AG04450 (cell line): Measurements from ENCODE around the gene AMIGO2. TPM values are rescaled to one million over a fixed set of nuclear protein-coding genes. Genes with fewer than 3 reads are reported as not detected.

Source experiments
- CTCF ChIA-PET: fragments of 300-600, 350-600 bp; formaldehyde crosslinking; extraction: SDS; loops from one replicate; lab custom pipeline; 2022; ENCODE audit warnings: antibody characterized with exemption, inconsistent platforms; lab: Charles Lee
- POLR2A ChIA-PET: fragments of 350-600 bp; formaldehyde crosslinking; extraction: SDS; loops from one replicate; lab custom pipeline; 2021; ENCODE audit warnings: antibody characterized with exemption, inconsistent platforms; lab: Yijun Ruan, JAX
- DNase-seq: peaks from one replicate; pipeline ENCODE4 v3.0.0-alpha.2; 2011; ENCODE audit warnings: low read depth, low spot score
- H3K27ac ChIP-seq: one replicate; pipeline ENCODE4 v1.5.1; 2012; ENCODE audit warnings: low read depth, low read length, control low read depth
- H3K27me3 ChIP-seq: one replicate; pipeline ENCODE4 v1.6.0; 2012; ENCODE audit warnings: low read length; ENCODE audit not compliant: control insufficient read depth, insufficient read depth
- H3K4me3 ChIP-seq: 2 replicates; pipeline ENCODE4 v1.5.1; 2011; ENCODE audit warnings: mild to moderate bottlenecking, low read depth, low read length, control low read depth
- H3K9me3 ChIP-seq: 2 replicates; pipeline ENCODE4 v1.5.1; 2012; ENCODE audit warnings: low read length; ENCODE audit not compliant: control insufficient read depth, insufficient read depth
- polyA plus RNA-seq: library from polyadenylated mRNA; depleted of rRNA; stranded (reverse); fragments of >200 nt; gene quantifications from 2 replicates; pipeline ENCODE4 v1.2.3, GENCODE V29; 2011
- TF ChIP-seq, protein P1 (sequence below): IDR thresholded peaks from 2 replicates; pipeline ENCODE4 v1.5.1; 2011; ENCODE audit warnings: low read depth, low read length, control low read depth, inconsistent platforms

AMIGO2 gene
- polyA plus RNA-seq, 1 experiment = 18.7 TPM

DNA sequence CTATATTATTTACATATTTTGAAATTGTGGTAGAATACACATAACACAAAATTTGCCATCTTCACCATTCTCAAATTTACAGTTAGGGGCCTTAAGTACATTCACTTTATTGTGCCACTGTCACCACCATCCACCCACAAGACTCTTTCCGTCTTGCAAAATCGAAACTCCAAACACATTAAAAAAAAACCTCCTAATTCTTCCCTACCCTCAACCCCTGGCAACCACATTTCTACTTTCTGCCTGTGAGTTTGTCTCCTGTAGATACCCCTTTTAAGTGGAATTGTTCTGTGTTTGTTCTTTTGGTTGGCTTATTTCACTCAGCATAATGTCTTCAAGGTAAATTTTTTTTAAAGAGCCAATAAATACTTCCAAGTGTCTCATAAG, 31.6 kb upstream of the AMIGO2 start:
- Histone ChIP-seq H3K27ac (no peak overlapping the region), H3K4me3 (no peak overlapping the region), H3K9me3 (no peaks in the 10 kb centered on the region), H3K27me3 (no peaks in the 10 kb centered on the region)
- CTCF ChIA-PET = interaction anchor here (0.5 to 1.8 kb wide), 2 partner anchors 79 to 1413 kb away, joined by 3 read pairs; no protein-coding TSS in a partner anchor
- TF ChIP-seq, protein P1, sequence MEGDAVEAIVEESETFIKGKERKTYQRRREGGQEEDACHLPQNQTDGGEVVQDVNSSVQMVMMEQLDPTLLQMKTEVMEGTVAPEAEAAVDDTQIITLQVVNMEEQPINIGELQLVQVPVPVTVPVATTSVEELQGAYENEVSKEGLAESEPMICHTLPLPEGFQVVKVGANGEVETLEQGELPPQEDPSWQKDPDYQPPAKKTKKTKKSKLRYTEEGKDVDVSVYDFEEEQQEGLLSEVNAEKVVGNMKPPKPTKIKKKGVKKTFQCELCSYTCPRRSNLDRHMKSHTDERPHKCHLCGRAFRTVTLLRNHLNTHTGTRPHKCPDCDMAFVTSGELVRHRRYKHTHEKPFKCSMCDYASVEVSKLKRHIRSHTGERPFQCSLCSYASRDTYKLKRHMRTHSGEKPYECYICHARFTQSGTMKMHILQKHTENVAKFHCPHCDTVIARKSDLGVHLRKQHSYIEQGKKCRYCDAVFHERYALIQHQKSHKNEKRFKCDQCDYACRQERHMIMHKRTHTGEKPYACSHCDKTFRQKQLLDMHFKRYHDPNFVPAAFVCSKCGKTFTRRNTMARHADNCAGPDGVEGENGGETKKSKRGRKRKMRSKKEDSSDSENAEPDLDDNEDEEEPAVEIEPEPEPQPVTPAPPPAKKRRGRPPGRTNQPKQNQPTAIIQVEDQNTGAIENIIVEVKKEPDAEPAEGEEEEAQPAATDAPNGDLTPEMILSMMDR = no peak
- POLR2A ChIA-PET = no interaction called here
- no peak for DNase-seq

DNA sequence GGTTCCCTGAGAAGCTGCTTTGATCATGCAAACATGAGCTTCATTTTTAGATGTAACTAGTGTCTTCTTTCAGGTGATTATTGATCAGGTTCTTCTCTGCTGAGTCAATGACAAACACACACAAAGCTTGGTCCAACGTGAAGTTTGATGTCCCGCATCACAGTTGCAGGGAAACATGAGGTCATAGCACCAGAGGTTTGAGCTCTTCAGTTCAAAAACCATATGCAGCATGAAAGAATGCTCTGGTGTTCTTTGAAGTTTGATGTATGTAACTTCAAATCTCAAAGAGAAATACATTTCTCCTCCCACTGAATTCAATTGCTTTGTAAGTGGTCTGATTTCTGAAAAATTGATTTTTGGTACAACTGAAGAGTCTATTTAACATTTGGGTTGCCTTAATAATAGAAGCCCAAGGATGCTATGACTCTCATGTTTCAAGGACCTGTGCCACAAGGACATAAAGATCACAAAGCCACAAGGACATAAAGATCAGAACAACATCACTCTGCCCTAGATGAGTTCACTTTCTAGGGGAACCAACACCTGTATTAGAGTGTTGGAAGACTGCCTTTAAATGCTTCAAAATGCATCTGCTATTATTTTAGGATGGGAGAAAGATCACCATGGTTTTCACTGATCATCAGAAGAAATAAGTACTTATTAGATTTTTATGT, 31.1 kb upstream of the AMIGO2 start:
- TF ChIP-seq, protein P1 = no peak
- DNase-seq = no peak
- CTCF ChIA-PET = interaction anchor here (0.6 to 1.8 kb wide), 2 partner anchors 78 to 1206 kb away, joined by 3 to 5 read pairs; no protein-coding TSS in a partner anchor
- Histone ChIP-seq H3K9me3 (no peaks in the 10 kb centered on the region), H3K27me3 (no peaks in the 10 kb centered on the region), H3K4me3 (no peak overlapping the region), H3K27ac (no peak overlapping the region)
- POLR2A ChIA-PET = no interaction called here

DNA sequence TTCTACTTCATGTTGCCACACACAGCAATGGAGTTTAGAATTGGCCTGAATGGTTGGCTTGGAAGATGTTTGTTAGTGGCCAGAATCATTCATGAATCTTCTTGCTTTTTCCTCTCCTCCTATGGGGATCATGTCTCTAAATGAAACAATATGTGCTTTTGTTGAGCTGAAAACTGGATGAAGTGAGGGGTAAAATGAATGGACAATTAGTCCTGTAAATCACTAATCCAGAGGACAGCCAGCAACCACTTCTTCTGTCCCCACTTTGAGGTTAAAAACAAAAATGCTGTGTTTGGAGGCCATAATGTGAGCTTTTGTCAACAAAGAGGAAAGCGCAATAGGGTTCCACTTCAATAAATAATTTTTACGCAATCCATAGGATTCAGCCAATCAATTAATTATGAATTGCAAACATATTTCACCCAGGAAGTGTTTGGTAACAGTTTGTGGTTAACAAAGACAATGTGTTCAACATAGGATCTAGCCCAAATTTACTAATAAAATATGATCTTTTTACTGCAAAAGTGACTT, 30.3 kb upstream of the AMIGO2 start:
- TF ChIP-seq, protein P1 = no peak
- CTCF ChIA-PET = interaction anchor here (0.6 to 1.8 kb wide), 2 partner anchors 78 to 1205 kb away, joined by 3 to 5 read pairs; no protein-coding TSS in a partner anchor
- POLR2A ChIA-PET = no interaction called here
- no peak overlapping the region for H3K4me3 ChIP-seq
- no peak overlapping the region for H3K27ac ChIP-seq
- no peaks in the 10 kb centered on the region for H3K9me3 ChIP-seq
- H3K27me3 ChIP-seq = no peaks in the 10 kb centered on the region
- DNase-seq = no peak

DNA sequence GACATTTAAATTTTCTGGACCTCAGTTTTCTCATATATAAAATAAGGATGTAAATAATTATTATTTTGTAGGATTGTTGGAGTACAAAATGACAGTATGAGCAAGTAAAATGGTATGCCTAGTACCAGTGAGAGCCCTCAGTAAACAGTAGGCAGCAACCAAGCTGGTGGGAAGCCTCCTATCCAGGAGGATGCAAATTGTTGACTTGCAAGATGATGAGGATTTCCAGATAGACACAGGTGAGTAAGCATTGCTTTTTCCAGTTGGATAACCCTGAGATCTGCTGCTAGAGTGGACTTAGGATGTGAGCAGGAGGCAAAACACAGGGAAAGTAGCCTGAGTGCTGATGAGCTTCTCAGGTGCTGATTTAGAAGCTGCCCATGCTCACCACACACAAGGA, 28.2 kb upstream of the AMIGO2 start:
- DNase-seq = no peak
- H3K27ac ChIP-seq = no peak overlapping the region
- TF ChIP-seq, protein P1 = no peak
- POLR2A ChIA-PET = no interaction called here
- CTCF ChIA-PET = no interaction called here
- H3K27me3 ChIP-seq = no peaks in the 10 kb centered on the region
- no peaks in the 10 kb centered on the region for H3K9me3 ChIP-seq
- no peak overlapping the region for H3K4me3 ChIP-seq

DNA sequence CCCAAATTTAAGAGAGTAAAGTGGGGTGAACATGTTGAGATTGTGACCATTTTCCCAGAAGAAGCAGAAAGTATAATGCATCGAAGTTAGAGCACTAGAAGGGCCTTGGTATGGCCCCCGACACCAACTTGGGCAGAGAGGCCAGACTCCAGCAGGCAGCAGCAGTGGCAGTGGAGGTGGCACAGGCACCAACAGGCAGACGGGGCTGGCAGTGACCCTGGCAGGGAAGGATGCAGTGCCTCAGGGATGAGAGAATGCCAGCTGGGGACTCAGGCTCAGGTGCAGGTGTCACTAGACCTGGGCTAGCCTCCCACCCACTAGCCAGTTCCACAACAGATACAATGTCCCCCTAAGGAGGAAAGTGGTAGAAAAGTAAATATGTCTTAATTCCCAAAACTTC, 27.7 kb upstream of the AMIGO2 start:
- no peak for DNase-seq
- CTCF ChIA-PET = no interaction called here
- POLR2A ChIA-PET = no interaction called here
- TF ChIP-seq, protein P1 = no peak
- H3K27ac ChIP-seq = no peak overlapping the region
- H3K9me3 ChIP-seq = no peaks in the 10 kb centered on the region
- H3K4me3 ChIP-seq = no peak overlapping the region
- no peaks in the 10 kb centered on the region for H3K27me3 ChIP-seq
